HG03558 (cell line): ENCODE results near the gene AFF4.
"Not testable (repeated sequence)": the region's sequence is repeated elsewhere in the genome, so short reads cannot be mapped to it uniquely, and the experiment has no call there.

Experiments
- ATAC-seq: cut with Tn5 transposase; IDR thresholded peaks from one replicate; pipeline ENCODE4 v1.9.1; 2021; ENCODE audit warnings: moderate number of reproducible peaks; ENCODE audit not compliant: unreplicated experiment; ENCODE audit errors: extremely low read depth

AFF4 gene

GRCh38 chr5:132865668-132866341, 97.6 kb downstream of the AFF4 start:
- no peak for ATAC-seq

GRCh38 chr5:132860742-132861141, 102.7 kb downstream of the AFF4 start:
- no peak for ATAC-seq

GRCh38 chr5:132859889-132860437, 103.5 kb downstream of the AFF4 start:
- ATAC-seq, result no peak

- no peak for ATAC-seq
Measured at GRCh38 chr5:132856011-132856410, 107.4 kb downstream of the AFF4 start.

- ATAC-seq, result not testable (repeated sequence)
Measured at GRCh38 chr5:132854992-132855391, 108.4 kb downstream of the AFF4 start.

- no peak for ATAC-seq
Measured at GRCh38 chr5:132854301-132854700, 109.1 kb downstream of the AFF4 start.

- ATAC-seq, result no peak
Measured at GRCh38 chr5:132853790-132854189, 109.6 kb downstream of the AFF4 start.

GRCh38 chr5:132853323-132853722, 110.1 kb downstream of the AFF4 start:
- ATAC-seq, result no peak

GRCh38 chr5:132850066-132850465, 113.4 kb downstream of the AFF4 start:
- ATAC-seq, result no peak

- ATAC-seq, result no peak
Measured at GRCh38 chr5:132849347-132849746, 114.1 kb downstream of the AFF4 start.

- no peak for ATAC-seq
Measured at GRCh38 chr5:132848270-132848669, 115.2 kb downstream of the AFF4 start.

GRCh38 chr5:132841305-132841704, 122.1 kb downstream of the AFF4 start:
- ATAC-seq, result no peak

GRCh38 chr5:132840896-132841295, 122.5 kb downstream of the AFF4 start:
- no peak for ATAC-seq

- no peak for ATAC-seq
Measured at GRCh38 chr5:132840313-132840712, 123.1 kb downstream of the AFF4 start.

GRCh38 chr5:132839426-132840301, 123.8 kb downstream of the AFF4 start:
- ATAC-seq, result no peak

- ATAC-seq, result no peak
Measured at GRCh38 chr5:132838516-132839282, 124.7 kb downstream of the AFF4 start.

GRCh38 chr5:132837868-132838267, 125.6 kb downstream of the AFF4 start:
- no peak for ATAC-seq

GRCh38 chr5:132836852-132837251, 126.6 kb downstream of the AFF4 start:
- ATAC-seq, result no peak

- ATAC-seq, result no peak
Measured at GRCh38 chr5:132834057-132834456, 129.4 kb downstream of the AFF4 start.

GRCh38 chr5:132832612-132833011, 130.8 kb downstream of the AFF4 start:
- ATAC-seq, result no peak
